ENCODE data around the gene BTBD17. TPM values are rescaled to one million over a fixed set of nuclear protein-coding genes. Genes with fewer than 3 reads are reported as not detected.

The BTBD17 gene
- total RNA-seq, 1 donor: not detected

GRCh38 chr17:74340470-74341023 is 21.1 kb downstream of the BTBD17 start:
- Histone ChIP-seq H3K27me3 (ENCODE audit: insufficient read depth, low read length) (no peaks in the 10 kb centered on the region), H3K4me3 (ENCODE audit: low read length) (no peak overlapping the region), H3K4me1 (ENCODE audit: insufficient read depth, low read length) (no peaks in the 10 kb centered on the region), H3K9me3 (ENCODE audit: low read depth, low read length) (no peaks in the 10 kb centered on the region)

GRCh38 chr17:74339537-74340195 is 22.0 kb downstream of the BTBD17 start:
- no peaks in the 10 kb centered on the region for H3K9me3 ChIP-seq (ENCODE audit: low read depth, low read length)

DNA sequence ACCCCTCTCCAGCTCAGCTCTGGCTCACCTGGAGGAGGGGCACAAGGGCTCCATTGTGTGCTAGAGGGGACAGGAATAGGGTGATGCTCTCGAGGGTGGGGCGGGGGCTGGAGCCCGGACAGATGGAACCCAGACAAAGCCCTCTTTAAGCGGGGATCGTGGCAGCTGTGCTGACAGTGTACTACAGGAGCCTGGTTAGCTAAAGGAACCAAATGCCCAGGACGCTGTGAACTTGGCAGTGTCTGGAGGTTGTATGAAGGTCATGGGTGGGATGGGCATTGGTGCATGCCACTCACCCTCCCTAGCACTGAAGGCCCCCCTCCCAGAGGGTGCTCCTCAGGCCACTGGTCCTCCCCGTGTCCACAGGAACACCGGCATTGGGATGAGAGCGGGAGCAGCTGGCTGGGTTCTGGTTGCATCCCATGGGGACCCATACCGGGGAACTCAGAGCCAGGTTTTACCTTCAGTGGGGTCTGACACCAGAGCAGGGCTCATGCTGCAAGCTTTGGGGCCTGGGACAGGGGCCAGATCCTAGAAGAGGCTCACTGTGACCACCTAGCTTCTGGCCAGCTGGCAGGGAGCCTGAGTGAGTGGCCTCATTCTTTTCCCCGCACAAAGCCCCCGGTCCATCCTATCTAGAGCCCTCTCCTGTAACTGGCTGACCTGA is 23.7 kb downstream of the BTBD17 start:
- Histone ChIP-seq H3K4me1 (ENCODE audit: insufficient read depth, low read length) (no peaks in the 10 kb centered on the region), H3K9me3 (ENCODE audit: low read depth, low read length) (no peaks in the 10 kb centered on the region), H3K4me3 (ENCODE audit: low read length) (no peak overlapping the region), H3K27me3 (ENCODE audit: insufficient read depth, low read length) (no peaks in the 10 kb centered on the region)

More at GRCh38 chr17:74339537-74340195, 22.0 kb downstream of the BTBD17 start:
- H3K4me1 ChIP-seq (ENCODE audit: insufficient read depth, low read length): no peaks in the 10 kb centered on the region
- H3K27me3 ChIP-seq (ENCODE audit: insufficient read depth, low read length): no peaks in the 10 kb centered on the region
- H3K4me3 ChIP-seq (ENCODE audit: low read length): no peak overlapping the region

DNA sequence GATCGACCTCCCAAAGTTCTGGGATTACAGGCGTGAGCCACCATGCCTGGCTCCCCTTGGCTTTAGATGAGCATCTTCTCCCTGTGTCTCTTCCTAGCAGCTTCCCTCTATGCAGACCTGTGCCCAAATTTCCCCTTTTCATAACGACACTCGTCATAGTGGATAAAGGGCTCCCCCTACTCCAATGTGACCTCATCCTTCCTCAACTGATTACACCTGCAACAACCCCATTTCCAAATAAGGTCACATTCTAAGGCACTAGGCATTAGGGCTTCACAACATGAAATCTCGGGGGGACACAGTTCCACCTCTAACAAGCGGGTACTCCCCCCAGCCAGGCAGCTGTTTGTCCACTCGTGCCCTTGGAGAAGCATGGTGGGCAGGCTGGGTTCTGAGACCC is 25.4 kb downstream of the BTBD17 start:
- no peak overlapping the region for H3K4me3 ChIP-seq (ENCODE audit: low read length)
- H3K27me3 ChIP-seq (ENCODE audit: insufficient read depth, low read length): no peaks in the 10 kb centered on the region
- H3K9me3 ChIP-seq (ENCODE audit: low read depth, low read length): no peaks in the 10 kb centered on the region
- H3K4me1 ChIP-seq (ENCODE audit: insufficient read depth, low read length): no peaks in the 10 kb centered on the region

DNA sequence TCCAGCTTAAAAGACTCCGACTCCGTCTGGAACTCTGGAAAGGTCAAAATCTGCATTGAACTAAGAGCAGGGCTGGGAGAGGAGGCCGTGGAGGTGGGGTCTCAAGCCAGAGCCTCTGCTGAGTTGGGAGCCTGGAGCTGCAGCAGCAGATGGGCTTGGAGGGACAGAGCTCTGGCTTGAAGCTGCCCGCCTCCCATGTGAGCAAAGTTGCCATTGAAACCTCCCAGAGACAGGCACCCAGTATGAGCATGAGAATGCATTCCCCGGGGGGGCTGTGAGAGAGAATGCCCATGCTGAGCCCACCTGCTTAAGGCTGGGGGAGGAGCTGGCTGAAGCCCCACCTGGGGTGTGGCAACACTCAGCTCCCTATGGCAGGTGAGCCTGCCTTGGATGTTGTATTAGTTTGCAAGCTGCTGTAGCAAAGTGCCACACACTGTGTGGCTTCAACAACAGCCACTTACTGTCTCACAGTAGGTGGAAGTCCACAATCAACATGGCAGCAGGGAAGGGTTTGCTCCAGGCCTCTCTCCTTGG is 26.1 kb downstream of the BTBD17 start:
- no peaks in the 10 kb centered on the region for H3K27me3 ChIP-seq (ENCODE audit: insufficient read depth, low read length)
- H3K4me3 ChIP-seq (ENCODE audit: low read length): no peak overlapping the region

GRCh38 chr17:74334393-74335039 is 27.2 kb downstream of the BTBD17 start:
- no peak overlapping the region for H3K4me3 ChIP-seq (ENCODE audit: low read length)
- H3K27me3 ChIP-seq (ENCODE audit: insufficient read depth, low read length): no peaks in the 10 kb centered on the region

More for the DNA sequence above, 26.1 kb downstream of the BTBD17 start:
- H3K4me1 ChIP-seq (ENCODE audit: insufficient read depth, low read length): no peaks in the 10 kb centered on the region
- no peaks in the 10 kb centered on the region for H3K9me3 ChIP-seq (ENCODE audit: low read depth, low read length)

DNA sequence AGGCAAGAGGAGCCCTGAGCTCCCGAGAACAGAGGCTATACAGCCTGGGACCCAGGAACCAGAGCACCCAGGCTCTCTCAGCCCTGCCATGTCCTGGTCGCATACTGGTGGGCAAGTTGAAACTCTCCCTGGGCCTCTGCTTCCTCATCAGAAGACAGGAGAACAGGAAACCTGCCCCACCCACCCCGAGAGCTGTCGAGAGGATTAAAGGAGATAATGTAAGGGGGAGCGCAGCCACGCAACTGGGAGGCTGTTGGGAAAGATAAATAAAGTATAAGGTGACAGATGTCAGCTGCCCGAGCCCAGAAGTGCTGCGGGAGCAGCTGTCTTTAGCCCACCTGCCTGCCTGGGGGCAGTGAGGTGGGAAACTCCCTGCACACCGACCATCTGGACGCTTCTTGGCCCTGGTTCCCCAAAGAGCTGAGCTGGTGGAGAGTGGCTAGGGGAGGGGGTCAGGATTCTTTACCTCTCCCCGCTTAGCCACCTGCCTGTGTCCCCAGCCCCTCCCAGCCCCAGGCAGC is 28.8 kb downstream of the BTBD17 start:
- Histone ChIP-seq H3K9me3 (ENCODE audit: low read depth, low read length) (no peaks in the 10 kb centered on the region), H3K27me3 (ENCODE audit: insufficient read depth, low read length) (no peaks in the 10 kb centered on the region), H3K4me1 (ENCODE audit: insufficient read depth, low read length) (peaks cover 4% of the 10 kb centered on the region), H3K4me3 (ENCODE audit: low read length) (no peak overlapping the region)

More at GRCh38 chr17:74334393-74335039, 27.2 kb downstream of the BTBD17 start:
- no peaks in the 10 kb centered on the region for H3K4me1 ChIP-seq (ENCODE audit: insufficient read depth, low read length)
- no peaks in the 10 kb centered on the region for H3K9me3 ChIP-seq (ENCODE audit: low read depth, low read length)

- H3K27me3 ChIP-seq (ENCODE audit: insufficient read depth, low read length): no peaks in the 10 kb centered on the region
- H3K9me3 ChIP-seq (ENCODE audit: low read depth, low read length): no peaks in the 10 kb centered on the region
- no peak overlapping the region for H3K4me3 ChIP-seq (ENCODE audit: low read length)
- H3K4me1 ChIP-seq (ENCODE audit: insufficient read depth, low read length): peaks cover 4% of the 10 kb centered on the region
Observed at GRCh38 chr17:74332017-74332650, 29.5 kb downstream of the BTBD17 start.

- H3K9me3 ChIP-seq (ENCODE audit: low read depth, low read length): no peaks in the 10 kb centered on the region
- H3K4me1 ChIP-seq (ENCODE audit: insufficient read depth, low read length): peaks cover 16% of the 10 kb centered on the region
- no peak overlapping the region for H3K4me3 ChIP-seq (ENCODE audit: low read length)
- peaks cover 9% of the 10 kb centered on the region for H3K27me3 ChIP-seq (ENCODE audit: insufficient read depth, low read length)
Observed at GRCh38 chr17:74330446-74330845, 31.2 kb downstream of the BTBD17 start.

- no peaks in the 10 kb centered on the region for H3K9me3 ChIP-seq (ENCODE audit: low read depth, low read length)
- H3K4me3 ChIP-seq (ENCODE audit: low read length): no peak overlapping the region
- peaks cover 17% of the 10 kb centered on the region for H3K4me1 ChIP-seq (ENCODE audit: insufficient read depth, low read length)
- peaks cover 17% of the 10 kb centered on the region for H3K27me3 ChIP-seq (ENCODE audit: insufficient read depth, low read length)
Observed at GRCh38 chr17:74329378-74329777, 32.3 kb downstream of the BTBD17 start.

DNA sequence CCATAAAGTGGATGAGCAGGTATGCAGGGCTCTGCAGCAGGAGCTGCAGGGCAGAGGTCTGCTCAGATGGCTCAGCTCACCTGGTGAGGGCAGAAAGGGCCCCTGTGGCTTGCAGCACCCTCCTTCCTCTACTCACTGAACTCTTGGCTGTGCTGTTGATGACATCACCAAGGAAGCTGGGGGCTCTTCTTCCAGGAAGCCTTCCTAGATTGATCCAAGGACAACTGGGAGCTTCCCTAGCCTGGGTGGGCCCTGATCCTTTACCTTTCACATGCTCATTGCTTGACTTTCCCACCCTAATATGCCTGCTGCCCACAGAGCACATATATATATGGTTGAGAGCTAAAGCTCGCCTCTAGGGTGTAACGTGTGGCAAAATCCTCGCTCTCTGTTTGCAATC is 33.2 kb downstream of the BTBD17 start:
- peaks cover 17% of the 10 kb centered on the region for H3K27me3 ChIP-seq (ENCODE audit: insufficient read depth, low read length)
- H3K9me3 ChIP-seq (ENCODE audit: low read depth, low read length): no peaks in the 10 kb centered on the region
- H3K4me3 ChIP-seq (ENCODE audit: low read length): no peak overlapping the region
- H3K4me1 ChIP-seq (ENCODE audit: insufficient read depth, low read length): peaks cover 17% of the 10 kb centered on the region

GRCh38 chr17:74326506-74326905 is 35.2 kb downstream of the BTBD17 start:
- Histone ChIP-seq H3K4me3 (ENCODE audit: low read length) (no peak overlapping the region), H3K4me1 (ENCODE audit: insufficient read depth, low read length) (peaks cover 17% of the 10 kb centered on the region)

GRCh38 chr17:74325743-74326379 is 35.8 kb downstream of the BTBD17 start, which contains the start of gene KIF19:
TSS of gene KIF19 (plus strand) at chr17:74326226. CDS start at chr17:74326350, 124 bp downstream.
- Histone ChIP-seq H3K4me1 (ENCODE audit: insufficient read depth, low read length) (peaks cover 17% of the 10 kb centered on the region), H3K9me3 (ENCODE audit: low read depth, low read length) (no peaks in the 10 kb centered on the region), H3K27me3 (ENCODE audit: insufficient read depth, low read length) (peaks cover 17% of the 10 kb centered on the region), H3K4me3 (ENCODE audit: low read length) (no peak within 1 kb of the TSS)

More at GRCh38 chr17:74326506-74326905, 35.2 kb downstream of the BTBD17 start:
- Histone ChIP-seq H3K9me3 (ENCODE audit: low read depth, low read length) (no peaks in the 10 kb centered on the region), H3K27me3 (ENCODE audit: insufficient read depth, low read length) (peaks cover 17% of the 10 kb centered on the region)

- H3K27me3 ChIP-seq (ENCODE audit: insufficient read depth, low read length): peaks cover 17% of the 10 kb centered on the region
- peaks cover 17% of the 10 kb centered on the region for H3K4me1 ChIP-seq (ENCODE audit: insufficient read depth, low read length)
- no peak overlapping the region for H3K4me3 ChIP-seq (ENCODE audit: low read length)
- no peaks in the 10 kb centered on the region for H3K9me3 ChIP-seq (ENCODE audit: low read depth, low read length)
Observed at GRCh38 chr17:74325376-74325742, 36.3 kb downstream of the BTBD17 start.
